ENCODE data around the gene VPS13D.
"Not testable (repeated sequence)": the region's sequence is repeated elsewhere in the genome, so short reads cannot be mapped to it uniquely, and the experiment has no call there.

Gene VPS13D

GRCh38 chr1:12380326-12381249 lies 150.8 kb downstream of the VPS13D start:
- no peak for DNase-seq

GRCh38 chr1:12383001-12383400 lies 153.2 kb downstream of the VPS13D start:
- DNase-seq, result no peak

GRCh38 chr1:12383786-12384185 lies 154.0 kb downstream of the VPS13D start:
- no peak for DNase-seq

GRCh38 chr1:12384836-12385456 lies 155.1 kb downstream of the VPS13D start:
- DNase-seq, result peak in 1 of 2 experiments; percentile 17

- no peak for DNase-seq
Observed at GRCh38 chr1:12386130-12386529, 156.3 kb downstream of the VPS13D start.

GRCh38 chr1:12387641-12388040 lies 157.8 kb downstream of the VPS13D start:
- no peak for DNase-seq

GRCh38 chr1:12390296-12390695 lies 160.5 kb downstream of the VPS13D start:
- DNase-seq, result not testable (repeated sequence)

- no peak for DNase-seq
Observed at GRCh38 chr1:12397462-12398450, 167.9 kb downstream of the VPS13D start.

GRCh38 chr1:12398479-12398878 lies 168.6 kb downstream of the VPS13D start:
- DNase-seq, result no peak

GRCh38 chr1:12400027-12400693 lies 170.3 kb downstream of the VPS13D start:
- DNase-seq, result no peak

GRCh38 chr1:12402159-12402673 lies 172.4 kb downstream of the VPS13D start:
- DNase-seq, result no peak

- DNase-seq, result no peak
Observed at GRCh38 chr1:12402842-12403241, 173.0 kb downstream of the VPS13D start.

- DNase-seq, result no peak
Observed at GRCh38 chr1:12404918-12405317, 175.1 kb downstream of the VPS13D start.

GRCh38 chr1:12405325-12406210 lies 175.7 kb downstream of the VPS13D start:
- no peak for DNase-seq

- no peak for DNase-seq
Observed at GRCh38 chr1:12406211-12407021, 176.6 kb downstream of the VPS13D start.

GRCh38 chr1:12407050-12407961 lies 177.5 kb downstream of the VPS13D start:
- DNase-seq, result no peak

GRCh38 chr1:12407962-12408454 lies 178.2 kb downstream of the VPS13D start:
- no peak for DNase-seq

- no peak for DNase-seq
Observed at GRCh38 chr1:12408662-12409061, 178.8 kb downstream of the VPS13D start.

- no peak for DNase-seq
Observed at GRCh38 chr1:12409681-12410080, 179.9 kb downstream of the VPS13D start.

Data from activated CD4-positive, alpha-beta T cell treated with anti-CD3 and anti-CD28 coated beads, Interleukin-2, amount 50 U/mL, for 48 hours (primary cell).